DMS153 treated with DMSO at 0.1 percent for 48 hours (cell line): Measurements from ENCODE around the gene MYOF.
A peak's percentile ranks its signal among the peaks of the same experiment; 100 is the strongest.

Source experiments
- DNase-seq: peaks from one replicate; lab custom pipeline; 2025; ENCODE audit not compliant: unreplicated experiment; lab: John Stamatoyannopoulos, UW

The MYOF gene

GRCh38 chr10:93482145-93482834, at the start of gene MYOF:
MYOF (minus strand) TSS chr10:93482334; CDS start chr10:93482194, 140 bp downstream.
- DNase-seq, result peak; percentile 83

DNA sequence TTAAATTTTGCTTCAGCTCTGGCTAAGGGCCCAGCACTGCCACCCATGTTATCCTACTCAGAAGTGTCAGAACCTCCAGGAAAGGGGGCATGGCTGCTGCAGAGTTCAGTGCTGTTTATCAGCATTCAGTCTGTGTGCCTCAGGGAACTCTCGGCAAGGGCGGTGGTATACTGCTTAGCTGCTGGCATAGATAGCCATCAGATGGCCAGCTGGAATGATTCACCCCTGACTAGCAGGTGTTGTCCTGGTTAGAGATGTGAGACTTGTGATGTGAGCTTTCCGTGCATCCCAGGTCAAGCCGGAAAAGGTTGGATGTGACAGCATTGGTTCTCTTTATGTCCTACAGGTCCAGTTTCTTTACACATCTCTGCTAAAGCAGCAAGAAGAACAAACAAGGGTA, 36.4 kb upstream of the MYOF start:
- DNase-seq, result no peak

DNA sequence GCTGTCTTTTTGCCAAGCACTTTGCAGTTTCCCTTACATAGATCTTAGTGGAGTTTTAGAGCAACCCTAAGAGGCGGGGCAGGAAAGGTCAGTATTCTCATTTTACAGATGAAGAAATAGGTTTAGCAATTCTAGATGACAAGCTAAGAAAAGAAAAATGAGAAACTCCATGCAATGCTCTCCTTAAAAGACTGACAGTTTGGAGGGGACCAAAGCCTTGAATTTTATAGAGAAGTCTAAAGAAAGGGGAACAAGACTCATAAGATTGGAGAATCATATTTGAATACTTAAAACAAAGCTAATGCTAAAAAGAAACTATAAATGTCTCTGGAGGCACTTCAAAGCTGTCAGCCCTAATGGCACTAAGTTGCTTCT, 33.9 kb upstream of the MYOF start:
- DNase-seq, result no peak

GRCh38 chr10:93515071-93516005, 33.2 kb upstream of the MYOF start:
- DNase-seq, result no peak

GRCh38 chr10:93514521-93514920, 32.4 kb upstream of the MYOF start:
- DNase-seq, result no peak

GRCh38 chr10:93513091-93513490, 31.0 kb upstream of the MYOF start:
- no peak for DNase-seq

GRCh38 chr10:93512565-93512964, 30.4 kb upstream of the MYOF start:
- no peak for DNase-seq

GRCh38 chr10:93509816-93510215, 27.7 kb upstream of the MYOF start:
- DNase-seq, result no peak

DNA sequence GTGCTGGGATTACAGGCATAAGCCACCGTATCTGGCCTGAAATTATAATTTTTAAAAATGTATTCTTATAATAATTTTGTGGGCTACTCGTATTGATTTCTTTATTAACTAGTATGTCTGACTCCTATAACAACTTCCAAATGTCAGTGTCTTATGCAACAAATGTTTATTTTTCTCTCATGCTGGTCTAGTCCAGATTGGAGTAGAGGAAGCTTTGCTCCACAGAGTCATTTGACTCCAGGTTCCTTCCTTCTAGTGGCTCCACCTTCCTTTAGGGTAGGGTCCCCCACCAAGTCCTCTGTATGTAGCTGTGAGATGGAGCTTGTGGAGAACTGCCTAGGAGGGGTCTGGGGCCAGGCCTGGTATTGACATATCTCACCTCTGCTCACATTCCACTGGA, 22.9 kb upstream of the MYOF start:
- DNase-seq, result no peak

DNA sequence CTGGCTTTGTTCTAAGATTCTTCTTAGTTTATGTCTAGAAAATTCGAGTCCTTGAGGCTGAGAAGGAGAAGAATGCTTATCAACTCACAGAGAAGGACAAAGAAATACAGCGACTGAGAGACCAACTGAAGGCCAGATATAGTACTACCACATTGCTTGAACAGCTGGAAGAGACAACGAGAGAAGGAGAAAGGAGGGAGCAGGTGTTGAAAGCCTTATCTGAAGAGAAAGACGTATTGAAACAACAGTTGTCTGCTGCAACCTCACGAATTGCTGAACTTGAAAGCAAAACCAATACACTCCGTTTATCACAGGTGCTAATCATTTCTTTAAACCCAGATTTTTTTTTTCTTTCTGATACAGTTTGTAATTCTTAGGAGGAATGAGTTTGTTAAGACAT, 20.9 kb upstream of the MYOF start:
- no peak for DNase-seq

- no peak for DNase-seq
These were observed 19.5 kb upstream of the MYOF start for GRCh38 chr10:93501650-93502049.

DNA sequence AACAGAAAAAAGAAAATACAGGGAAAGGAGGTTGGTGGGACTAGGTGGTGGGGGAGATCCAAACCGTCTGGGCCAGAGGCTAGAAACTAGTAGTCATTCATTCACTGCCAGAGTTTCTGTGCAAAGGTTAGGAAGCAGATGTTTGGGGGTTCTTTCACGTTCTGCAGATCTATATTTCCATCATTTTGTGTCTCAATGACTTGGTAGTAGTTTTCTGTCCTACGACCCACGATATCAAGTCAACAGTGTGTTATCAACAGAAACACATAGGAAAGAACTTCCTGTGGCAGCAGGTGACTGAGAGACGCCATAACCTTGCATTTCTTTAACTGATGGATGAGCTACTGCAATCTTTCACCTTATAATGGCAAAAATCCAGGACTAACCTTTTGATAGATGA, 16.0 kb upstream of the MYOF start:
- no peak for DNase-seq

- peak; percentile 90 for DNase-seq
These were observed 14.3 kb upstream of the MYOF start, which contains the start of gene CEP55 for GRCh38 chr10:93496322-93497041. CEP55 (plus strand) TSS chr10:93496612; CDS start chr10:93500052, 3,440 bp downstream.

DNA sequence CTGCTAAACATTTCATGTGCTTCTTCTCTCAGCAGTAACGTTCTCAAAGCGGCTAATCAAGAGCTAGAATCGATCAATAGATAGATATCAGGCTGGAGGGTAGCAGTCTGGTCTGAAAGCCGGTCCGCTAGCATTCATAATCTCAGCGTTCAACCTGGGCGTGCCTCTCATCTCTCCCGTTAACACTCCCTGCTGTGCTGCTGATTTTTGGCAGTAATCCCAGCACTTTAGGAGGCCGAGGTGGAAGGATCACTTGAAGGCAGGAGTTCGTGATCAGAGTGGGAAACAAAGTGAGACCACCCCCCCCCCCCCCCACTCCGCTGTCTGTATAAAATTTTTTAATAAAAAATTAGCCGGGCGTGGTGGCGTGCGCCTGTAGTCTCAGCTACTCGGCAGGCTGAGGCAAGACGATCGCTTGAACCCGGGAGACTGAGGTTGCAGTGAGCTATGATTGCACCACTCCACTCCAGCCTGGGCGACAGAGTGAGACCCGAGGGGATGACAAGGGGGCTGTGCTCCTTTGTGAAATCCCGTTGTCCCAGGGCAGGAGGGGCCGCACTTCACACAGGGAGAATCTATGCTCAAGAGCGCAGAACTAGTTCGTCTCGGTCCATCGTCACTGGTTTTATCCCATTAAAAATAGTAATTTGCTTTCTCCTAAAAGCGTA, 13.7 kb upstream of the MYOF start:
- peak; percentile 23 for DNase-seq

DNA sequence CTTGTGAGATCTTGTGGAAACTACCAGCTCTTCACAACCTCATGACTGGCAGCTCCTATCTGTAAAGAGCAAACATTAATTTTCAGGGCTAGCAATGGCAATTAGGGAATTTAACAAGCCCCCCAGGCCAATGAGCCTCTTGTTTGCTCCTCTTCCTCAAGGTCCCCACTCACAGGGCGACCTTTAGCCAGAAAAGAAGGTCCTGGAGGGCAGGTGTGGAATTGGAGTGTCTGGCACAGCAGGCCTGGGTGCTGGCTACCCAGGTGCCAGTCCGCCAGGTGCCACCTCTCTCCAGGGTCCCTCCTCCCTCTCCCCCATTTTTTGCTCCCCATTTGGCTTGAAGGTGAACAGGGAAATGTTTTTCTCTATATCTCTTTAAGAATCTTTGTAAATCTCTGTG, 12.4 kb upstream of the MYOF start:
- DNase-seq, result no peak

DNA sequence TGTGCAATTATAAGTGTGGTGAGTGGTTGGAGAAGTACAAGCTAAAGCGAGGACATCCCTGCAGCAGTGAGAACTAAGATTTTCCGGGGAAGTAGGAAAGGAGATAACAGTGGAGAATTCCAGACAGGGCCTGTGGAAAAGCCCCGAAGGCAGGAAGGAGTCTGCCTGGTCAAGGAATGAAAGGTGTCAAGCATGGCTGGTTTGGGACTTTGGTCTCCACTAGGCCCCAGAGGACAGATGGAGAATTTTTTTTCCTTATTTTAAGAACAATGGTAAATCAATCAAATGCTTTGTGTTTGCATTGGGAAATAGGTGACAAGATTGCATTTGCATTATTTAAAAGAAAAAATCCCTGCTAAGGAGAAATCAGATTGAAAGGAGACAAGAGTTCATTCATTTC, 11.0 kb upstream of the MYOF start:
- no peak for DNase-seq

DNA sequence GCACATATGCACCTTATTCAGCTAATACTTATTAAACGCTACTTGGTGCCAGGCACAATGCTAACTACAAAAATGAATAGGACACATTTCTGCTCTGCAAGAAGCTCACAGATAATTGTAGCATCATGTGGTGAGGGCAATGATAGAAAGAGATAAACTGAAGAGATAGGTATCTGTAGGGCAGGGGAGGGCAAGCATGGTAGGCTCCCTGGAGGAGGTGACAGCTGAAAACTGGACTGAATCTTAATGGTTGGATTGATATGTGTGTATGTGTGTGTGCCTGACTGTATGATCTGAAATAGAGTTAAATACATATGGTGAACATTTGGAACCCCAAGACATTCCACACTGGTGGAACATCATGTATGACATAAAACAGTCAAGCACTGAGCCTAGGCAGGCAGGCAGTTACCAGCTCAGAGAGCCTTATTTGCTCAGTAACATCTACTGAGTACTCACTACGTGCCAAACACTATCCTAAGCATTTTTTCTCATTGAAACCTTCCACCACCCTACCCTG, 9.5 kb upstream of the MYOF start:
- no peak for DNase-seq

DNA sequence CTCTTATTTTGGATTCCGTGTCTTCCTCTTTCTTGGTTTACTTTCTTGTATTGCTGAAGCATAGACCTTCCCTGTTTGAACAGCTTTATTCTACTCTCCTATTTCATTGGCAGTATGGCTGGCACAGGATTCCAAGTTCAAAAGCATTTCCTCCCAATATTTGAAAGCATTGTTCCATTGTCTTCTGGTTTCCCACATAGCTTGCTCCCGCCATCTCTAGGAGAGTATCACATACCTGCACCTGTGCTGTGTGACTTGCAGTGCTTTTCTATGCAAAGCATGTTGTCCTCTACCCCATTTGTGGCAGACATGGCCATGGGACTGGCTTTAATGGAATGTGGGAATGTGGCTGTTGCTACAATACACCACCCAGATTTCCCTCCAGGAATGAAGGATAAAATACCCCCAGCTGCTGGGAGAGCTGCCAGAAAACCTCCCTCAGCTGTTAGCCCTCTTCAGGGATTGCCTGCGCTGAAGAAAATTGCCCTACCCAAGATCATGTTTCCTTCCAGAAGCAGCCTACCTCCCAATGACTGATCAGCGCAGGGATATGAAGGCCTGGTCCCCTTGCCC, 6.9 kb upstream of the MYOF start:
- no peak for DNase-seq

GRCh38 chr10:93485690-93486089, 3.6 kb upstream of the MYOF start:
- DNase-seq, result no peak

DNA sequence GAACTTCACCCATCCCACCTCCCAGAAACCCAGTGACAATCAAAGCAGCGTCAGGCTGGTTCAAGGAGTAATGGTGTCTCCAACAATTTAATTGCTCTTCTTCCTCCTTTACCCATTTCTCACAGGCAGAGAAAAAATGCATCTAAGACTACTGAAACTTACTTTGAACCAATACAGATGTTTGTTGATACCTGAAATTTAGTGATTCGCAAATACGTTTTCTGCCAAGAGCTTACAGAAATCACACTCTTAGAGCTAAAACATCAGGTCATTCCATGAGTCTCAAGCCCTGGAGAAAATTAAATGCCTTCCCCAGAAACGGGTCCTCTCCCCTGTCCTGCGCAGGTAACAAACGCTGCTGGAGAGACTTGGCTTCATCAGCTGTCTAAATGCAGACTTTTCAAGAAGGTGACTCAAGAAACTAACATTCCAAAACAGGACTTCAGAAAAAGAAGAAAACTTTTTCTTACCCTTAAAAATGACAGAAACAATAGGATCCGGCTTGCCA, 443 bp downstream of the MYOF start:
- DNase-seq, result no peak
